Stomach (tissue), 9 donors: Measurements from ENCODE around the gene HLA-DOA. TPM values are rescaled to one million over a fixed set of nuclear protein-coding genes. Genes with fewer than 3 reads are reported as not detected.

Source experiments
- DNase-seq, 2 donors: peaks; one replicate each; pipeline versions ENCODE4 v3.0.0 to v3.0.0-alpha.2; 2013 to 2019
- H3K27ac ChIP-seq, 5 donors: fragments of 200-600 bp in 4 of 5; sonication (generic) in 4 of 5; one replicate each; pipeline ENCODE4 v1.5.1; 2013 to 2019; ENCODE audit warnings: mild to moderate bottlenecking in 1 of 5, moderate library complexity in 1 of 5
- H3K27me3 ChIP-seq, 3 donors: fragments of 200-600 bp; sonication (generic); one replicate each; pipeline ENCODE4 v1.5.1; 2017 to 2019; ENCODE audit warnings: mixed run types in 1 of 3
- H3K36me3 ChIP-seq, 4 donors: fragments of 200-600 bp; sonication (generic); 1 replicate in 3 of 4; 2 replicates in 1 of 4; pipeline ENCODE4 v1.5.1; 2016 to 2019
- H3K4me1 ChIP-seq, 4 donors: fragments of 200-600 bp; sonication (generic); one replicate each; pipeline ENCODE4 v1.5.1; 2016 to 2019
- H3K4me3 ChIP-seq, 4 donors: fragments of 200-600 bp; sonication (generic) in 3 of 4; one replicate each; pipeline ENCODE4 v1.5.1; 2016 to 2019; ENCODE audit warnings: mild to moderate bottlenecking in 1 of 4
- H3K9me3 ChIP-seq, 4 donors: fragments of 200-600 bp; sonication (generic); one replicate each; pipeline ENCODE4 v1.5.1; 2016 to 2019
- CTCF ChIP-seq, 7 experiments: fragments of 450-650 bp in 4 of 7; fragments of 200-600 bp in 3 of 7; sonication (generic) in 3 of 7; IDR thresholded peaks; one replicate each; pipeline ENCODE4 v1.5.1; 2016 to 2019; ENCODE audit warnings: antibody characterized with exemption in 7 of 7, control low read depth in 2 of 7, mild to moderate bottlenecking in 1 of 7
- EP300 ChIP-seq: sonication (generic); formaldehyde crosslinking; IDR thresholded peaks from one replicate; pipeline ENCODE4 v1.6.1; 2017; ENCODE audit warnings: antibody characterized with exemption
- POLR2A ChIP-seq, 4 donors: fragments of 450-650 bp; IDR thresholded peaks; one replicate each; pipeline ENCODE4 v1.6.1; 2016; ENCODE audit warnings: antibody characterized with exemption in 4 of 4, control low read depth in 2 of 4, mild to moderate bottlenecking in 1 of 4, moderate library complexity in 1 of 4
- POLR2AphosphoS5 ChIP-seq, 3 donors: sonication (generic); formaldehyde crosslinking; IDR thresholded peaks; one replicate each; pipeline ENCODE4 v1.6.1; 2016; ENCODE audit warnings: antibody characterized with exemption in 3 of 3
- WGBS, 5 donors: extraction: QIAGEN DNeasy Blood & Tissue Kit in 3 of 5; methylation state at CpG; one replicate each; pipeline versions ENCODE4 v1.1.5 to v1.1.7; 2013 to 2018; 5-methylcytosine and 5-hydroxymethylcytosine counted together
- intact Hi-C: fragments of 100-400 bp; cut with DNase I; formaldehyde crosslinking; loops from one replicate; pipeline ENCODE4 v1.15.1; 2023; ENCODE audit warnings: low total_unique reads
- polyA plus RNA-seq, 3 donors: library from polyadenylated mRNA; stranded (reverse); fragments of 200-250 nt; gene quantifications; one replicate each; pipeline ENCODE4 v1.2.3, GENCODE V29; 2013
- total RNA-seq, 5 donors: library from RNA; depleted of rRNA; stranded (reverse); fragments of >200 nt; gene quantifications; one replicate each; pipeline versions ENCODE4 v1.1.0 to v1.2.3, GENCODE V29; 2014 to 2016
- donor health status: healthy with polysubstance abuse.
- donor health status: Bipolar disorder and iron deficiency.
- donor health status: healthy.

HLA-DOA gene
- total and polyA plus RNA-seq, 8 donors, result 0.45 to 3.9 (median 0.92) TPM; not detected in 1

GRCh38 chr6:33019372-33019771 lies 10.0 kb upstream of the HLA-DOA start:
- no peak for DNase-seq
- TF ChIP-seq POLR2A (IDR thresholded peaks at IDR 0.05), result no peak
- TF ChIP-seq CTCF (IDR thresholded peaks at IDR 0.05), result no peak
- no peak for TF ChIP-seq POLR2AphosphoS5 (IDR thresholded peaks at IDR 0.05)
- no peak for TF ChIP-seq EP300
- Histone ChIP-seq H3K9me3 (no peaks in the 10 kb centered on the region), H3K27me3 (peaks cover 0 to 2% (median 0%) of the 10 kb centered on the region in 3 donors), H3K4me1 (peaks cover 15 to 35% (median 24%) of the 10 kb centered on the region in 4 donors), H3K27ac (peak overlapping the region; percentile 69 to 93 (median 78)), H3K4me3 (peak overlapping the region in 2 of 4 donors; percentile 24 to 29), H3K36me3 (no peaks in the 10 kb centered on the region)
- intact Hi-C loops, result no loop called here

- peaks cover 0 to 6% (median 0%) of the 10 kb centered on the region in 3 donors for H3K27me3 ChIP-seq
- WGBS, 5 donors, result 0 to 6% (median 2%) methylated on average over 6 of the region's 6 CpGs
- peak overlapping the region; percentile 64 to 93 (median 78) for H3K27ac ChIP-seq
- TF ChIP-seq EP300 (no peak), POLR2AphosphoS5 (IDR thresholded peaks at IDR 0.05) (peak; percentile 39 to 60 (median 47))
- no peaks in the 10 kb centered on the region for H3K9me3 ChIP-seq
- intact Hi-C loops, result no loop called here
- peak; percentile 74 to 76 for DNase-seq
- peaks cover 15 to 35% (median 24%) of the 10 kb centered on the region in 4 donors for H3K4me1 ChIP-seq
- peak overlapping the region in 3 of 4 donors; percentile 20 to 29 (median 24) for H3K4me3 ChIP-seq
- no peaks in the 10 kb centered on the region for H3K36me3 ChIP-seq
Measured at GRCh38 chr6:33018904-33019303, 9.5 kb upstream of the HLA-DOA start.

GRCh38 chr6:33018418-33018817 lies 9.0 kb upstream of the HLA-DOA start:
- DNase-seq, result no peak
- Histone ChIP-seq H3K4me1 (peaks cover 15 to 35% (median 24%) of the 10 kb centered on the region in 4 donors), H3K9me3 (no peaks in the 10 kb centered on the region), H3K36me3 (no peaks in the 10 kb centered on the region), H3K4me3 (peak overlapping the region in 3 of 4 donors; percentile 20 to 29 (median 24)), H3K27me3 (peaks cover 0 to 10% (median 4%) of the 10 kb centered on the region in 3 donors), H3K27ac (peak overlapping the region in 4 of 5 donors; percentile 71 to 93 (median 79))
- TF ChIP-seq POLR2A (IDR thresholded peaks at IDR 0.05), result no peak
- no peak for TF ChIP-seq POLR2AphosphoS5 (IDR thresholded peaks at IDR 0.05)
- TF ChIP-seq CTCF (IDR thresholded peaks at IDR 0.05), result no peak
- no peak for TF ChIP-seq EP300
- intact Hi-C loops, result no loop called here

- no peak for DNase-seq
- Histone ChIP-seq H3K4me3 (no peak overlapping the region), H3K9me3 (no peaks in the 10 kb centered on the region), H3K27me3 (peaks cover 0 to 12% (median 4%) of the 10 kb centered on the region in 3 donors), H3K27ac (peak overlapping the region in 4 of 5 donors; percentile 71 to 93 (median 79)), H3K36me3 (no peaks in the 10 kb centered on the region), H3K4me1 (peaks cover 15 to 35% (median 24%) of the 10 kb centered on the region in 4 donors)
- TF ChIP-seq POLR2AphosphoS5 (IDR thresholded peaks at IDR 0.05) (no peak), POLR2A (IDR thresholded peaks at IDR 0.05) (no peak), EP300 (no peak), CTCF (IDR thresholded peaks at IDR 0.05) (no peak)
- intact Hi-C loops, result no loop called here
- 77 to 90% (median 82%) methylated on average over 3 of the region's 3 CpGs for WGBS, 5 donors
Measured at GRCh38 chr6:33017694-33018353, 8.4 kb upstream of the HLA-DOA start.

- Histone ChIP-seq H3K36me3 (no peaks in the 10 kb centered on the region), H3K27me3 (peaks cover 0 to 12% (median 4%) of the 10 kb centered on the region in 3 donors), H3K9me3 (no peaks in the 10 kb centered on the region), H3K4me3 (no peak overlapping the region), H3K4me1 (peaks cover 15 to 35% (median 24%) of the 10 kb centered on the region in 4 donors), H3K27ac (peak overlapping the region in 1 of 5 donors; percentile 93)
- TF ChIP-seq EP300 (no peak), CTCF (IDR thresholded peaks at IDR 0.05) (no peak), POLR2AphosphoS5 (IDR thresholded peaks at IDR 0.05) (no peak), POLR2A (IDR thresholded peaks at IDR 0.05) (no peak)
- WGBS, 5 donors, result 68 to 73% (median 71%) methylated on average over 4 of the region's 4 CpGs
- intact Hi-C loops, result no loop called here
- no peak for DNase-seq
Measured at GRCh38 chr6:33017018-33017417, 7.6 kb upstream of the HLA-DOA start.
